ENCODE measurements around the gene IL11. TPM values are rescaled to one million over a fixed set of nuclear protein-coding genes. Genes with fewer than 3 reads are reported as not detected.

IL11 gene
- total RNA-seq, 1 donor, result 0.36 TPM

DNA sequence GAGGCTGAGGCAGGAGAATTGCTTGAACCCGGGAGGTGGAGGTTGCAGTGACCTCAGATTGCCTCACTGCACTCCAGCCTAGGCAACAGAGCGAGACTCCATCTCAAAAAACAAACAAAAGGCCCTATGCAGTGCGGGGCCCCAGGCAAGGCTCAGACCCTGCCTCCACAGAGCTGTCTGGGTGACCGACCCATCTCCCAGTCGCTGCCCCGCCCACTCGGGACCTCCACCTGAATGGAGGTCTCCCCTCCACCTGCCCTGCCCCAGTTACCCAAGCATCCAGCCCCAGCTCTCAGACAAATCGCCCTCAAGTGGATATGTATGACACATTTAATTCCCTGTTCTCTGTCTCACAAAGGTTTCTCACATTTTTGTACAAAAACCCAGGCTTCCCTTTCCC lies 5.0 kb downstream of the IL11 start:
- Histone ChIP-seq H4K20me1 (ENCODE audit: insufficient read depth, low read length) (no peaks in the 10 kb centered on the region), H3K27ac (ENCODE audit: low read depth, low read length) (no peak overlapping the region), H3K4me1 (ENCODE audit: insufficient read depth, low read length) (peaks cover 4% of the 10 kb centered on the region), H3K4me3 (ENCODE audit: insufficient read depth, low read length) (no peak overlapping the region), H3K9me3 (ENCODE audit: low read depth, low read length) (no peaks in the 10 kb centered on the region), H3K36me3 (ENCODE audit: insufficient read depth, low read length) (peaks cover 6% of the 10 kb centered on the region), H3K79me2 (ENCODE audit: insufficient read depth, low read length) (no peaks in the 10 kb centered on the region), H3K27me3 (ENCODE audit: insufficient read depth, low read length) (no peaks in the 10 kb centered on the region), H2AFZ (ENCODE audit: low read length) (no peak overlapping the region), H3K4me2 (ENCODE audit: insufficient read depth, low read length) (no peak overlapping the region)
- DNase-seq (ENCODE audit: insufficient read length, low spot score, missing footprints), result no peak
- TF ChIP-seq, protein P1, sequence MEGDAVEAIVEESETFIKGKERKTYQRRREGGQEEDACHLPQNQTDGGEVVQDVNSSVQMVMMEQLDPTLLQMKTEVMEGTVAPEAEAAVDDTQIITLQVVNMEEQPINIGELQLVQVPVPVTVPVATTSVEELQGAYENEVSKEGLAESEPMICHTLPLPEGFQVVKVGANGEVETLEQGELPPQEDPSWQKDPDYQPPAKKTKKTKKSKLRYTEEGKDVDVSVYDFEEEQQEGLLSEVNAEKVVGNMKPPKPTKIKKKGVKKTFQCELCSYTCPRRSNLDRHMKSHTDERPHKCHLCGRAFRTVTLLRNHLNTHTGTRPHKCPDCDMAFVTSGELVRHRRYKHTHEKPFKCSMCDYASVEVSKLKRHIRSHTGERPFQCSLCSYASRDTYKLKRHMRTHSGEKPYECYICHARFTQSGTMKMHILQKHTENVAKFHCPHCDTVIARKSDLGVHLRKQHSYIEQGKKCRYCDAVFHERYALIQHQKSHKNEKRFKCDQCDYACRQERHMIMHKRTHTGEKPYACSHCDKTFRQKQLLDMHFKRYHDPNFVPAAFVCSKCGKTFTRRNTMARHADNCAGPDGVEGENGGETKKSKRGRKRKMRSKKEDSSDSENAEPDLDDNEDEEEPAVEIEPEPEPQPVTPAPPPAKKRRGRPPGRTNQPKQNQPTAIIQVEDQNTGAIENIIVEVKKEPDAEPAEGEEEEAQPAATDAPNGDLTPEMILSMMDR (IDR thresholded peaks at IDR 0.05; ENCODE audit: extremely low read depth, low read depth, low read length), result no peak

DNA sequence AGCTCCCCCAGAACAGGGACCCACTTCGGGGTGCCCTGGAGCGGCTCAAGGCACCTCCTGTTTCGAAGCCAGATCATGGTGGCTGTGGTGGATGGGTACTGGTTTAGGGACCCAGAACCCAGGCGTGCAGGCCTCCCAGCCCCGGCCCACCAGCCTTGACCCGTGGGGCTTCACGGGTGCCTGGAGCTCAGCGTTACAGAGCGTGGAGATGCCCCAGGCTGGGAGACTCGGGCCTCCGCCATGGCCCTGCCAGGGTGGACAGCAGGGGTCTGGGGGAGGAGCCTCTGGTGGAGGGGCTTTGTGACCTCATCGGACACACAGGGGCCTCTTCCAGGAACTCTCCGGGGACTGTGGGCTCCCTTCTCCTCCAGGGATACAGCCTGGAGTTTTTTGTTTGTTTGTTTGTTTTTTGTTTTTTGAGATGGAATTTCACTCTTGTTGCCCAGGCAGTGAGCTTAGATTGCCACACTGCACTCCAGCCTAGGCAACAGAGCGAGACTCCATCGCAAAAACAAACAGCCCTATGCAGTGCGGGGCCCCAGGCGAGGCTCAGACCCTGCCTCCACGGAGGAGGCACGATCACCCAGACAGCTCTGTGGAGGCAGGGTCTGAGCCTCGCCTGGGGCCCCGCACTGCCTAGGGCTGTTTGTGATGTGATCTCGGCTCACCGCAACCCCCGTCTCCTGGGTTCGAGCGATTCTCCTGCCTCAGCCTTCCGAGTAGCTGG lies 7.1 kb downstream of the IL11 start, which contains the start of gene GARIN5B:
GARIN5B (minus strand) TSS at position 271 of the 727 bp plus-strand sequence; CDS start at position 77, 194 bp downstream.
- Histone ChIP-seq H3K4me2 (ENCODE audit: insufficient read depth, low read length) (no peak within 1 kb of the TSS), H3K4me3 (ENCODE audit: insufficient read depth, low read length) (no peak within 1 kb of the TSS), H3K9me3 (ENCODE audit: low read depth, low read length) (no peaks in the 10 kb centered on the region), H3K79me2 (ENCODE audit: insufficient read depth, low read length) (no peaks in the 10 kb centered on the region), H3K27me3 (ENCODE audit: insufficient read depth, low read length) (no peaks in the 10 kb centered on the region), H3K4me1 (ENCODE audit: insufficient read depth, low read length) (no peaks in the 10 kb centered on the region), H3K27ac (ENCODE audit: low read depth, low read length) (no peak within 1 kb of the TSS), H3K36me3 (ENCODE audit: insufficient read depth, low read length) (peaks cover 6% of the 10 kb centered on the region), H2AFZ (ENCODE audit: low read length) (no peak within 1 kb of the TSS), H4K20me1 (ENCODE audit: insufficient read depth, low read length) (no peaks in the 10 kb centered on the region)
- DNase-seq (ENCODE audit: insufficient read length, low spot score, missing footprints), result no peak
- TF ChIP-seq, protein P1 (IDR thresholded peaks at IDR 0.05; ENCODE audit: extremely low read depth, low read depth, low read length), result no peak

DNA sequence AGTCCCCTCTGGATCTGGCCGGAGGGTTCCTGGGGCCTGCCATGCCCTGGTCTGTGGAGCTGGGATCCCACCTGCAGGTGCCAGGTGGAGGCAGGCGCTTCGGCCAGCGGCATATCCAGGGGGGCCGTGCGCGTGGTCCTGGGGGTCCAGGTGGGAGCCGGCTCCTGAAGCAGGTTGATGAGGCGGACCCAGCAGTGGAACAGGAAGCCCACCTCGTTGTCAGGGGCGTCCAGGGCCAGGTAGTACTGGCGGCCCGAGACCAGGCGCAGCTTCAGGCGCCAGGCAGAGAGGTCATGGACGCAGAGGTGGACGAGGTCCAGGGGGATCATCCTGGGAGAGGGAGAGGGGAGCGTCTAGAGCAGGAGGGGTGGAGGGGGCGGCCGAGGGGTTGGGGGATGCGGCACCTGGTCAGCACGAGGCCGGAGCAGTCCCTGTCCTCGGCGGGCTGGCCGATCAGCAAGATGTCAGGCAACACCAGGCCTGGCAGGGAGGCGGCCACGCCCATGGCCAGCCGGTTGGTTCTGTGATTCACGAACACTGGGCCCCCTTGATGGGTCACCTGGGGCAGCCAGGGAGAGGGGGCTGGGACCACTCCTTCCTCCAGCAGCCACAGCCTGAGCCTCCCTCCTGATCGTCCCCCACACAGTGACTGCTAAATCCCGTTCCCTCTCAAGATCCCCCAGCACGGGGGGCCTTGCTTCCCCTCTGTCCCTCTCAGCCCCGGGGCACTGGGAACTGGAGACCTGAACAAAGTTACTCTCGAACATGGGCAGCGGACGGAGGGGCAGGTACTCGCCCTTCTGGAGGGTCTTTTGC lies 7.9 kb downstream of the IL11 start:
- DNase-seq (ENCODE audit: insufficient read length, low spot score, missing footprints), result no peak
- H3K36me3 ChIP-seq (ENCODE audit: insufficient read depth, low read length), result peaks cover 6% of the 10 kb centered on the region
- H3K27ac ChIP-seq (ENCODE audit: low read depth, low read length), result no peak overlapping the region
- H3K4me3 ChIP-seq (ENCODE audit: insufficient read depth, low read length), result no peak overlapping the region
- no peak overlapping the region for H2AFZ ChIP-seq (ENCODE audit: low read length)
- no peaks in the 10 kb centered on the region for H3K9me3 ChIP-seq (ENCODE audit: low read depth, low read length)
- H3K4me1 ChIP-seq (ENCODE audit: insufficient read depth, low read length), result no peaks in the 10 kb centered on the region
- H3K4me2 ChIP-seq (ENCODE audit: insufficient read depth, low read length), result no peak overlapping the region
- peaks cover under 1% of the 10 kb centered on the region for H3K27me3 ChIP-seq (ENCODE audit: insufficient read depth, low read length)
- TF ChIP-seq, protein P1 (IDR thresholded peaks at IDR 0.05; ENCODE audit: extremely low read depth, low read depth, low read length), result no peak
- no peaks in the 10 kb centered on the region for H4K20me1 ChIP-seq (ENCODE audit: insufficient read depth, low read length)
- no peaks in the 10 kb centered on the region for H3K79me2 ChIP-seq (ENCODE audit: insufficient read depth, low read length)

DNA sequence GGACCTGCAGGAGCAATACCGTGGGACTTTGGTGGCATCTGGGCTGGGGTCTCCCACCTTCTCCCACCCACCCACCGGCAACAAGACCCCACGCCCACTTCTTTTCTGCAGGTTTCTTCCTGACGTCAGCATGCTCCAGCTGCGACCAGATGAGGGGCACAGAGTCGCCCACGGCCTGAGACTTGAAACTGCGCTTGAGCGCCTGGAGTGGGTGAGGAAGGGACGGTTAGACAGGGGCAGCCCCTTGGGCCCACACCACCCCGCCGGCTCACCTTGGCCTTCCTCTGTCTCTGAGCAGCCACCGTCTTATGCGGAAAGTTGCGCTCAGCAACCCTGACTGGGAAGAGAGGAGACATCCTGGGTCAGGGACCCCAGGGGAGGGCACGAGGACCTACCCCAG lies 9.4 kb downstream of the IL11 start:
- DNase-seq (ENCODE audit: insufficient read length, low spot score, missing footprints), result no peak
- peaks cover 13% of the 10 kb centered on the region for H3K27me3 ChIP-seq (ENCODE audit: insufficient read depth, low read length)
- H3K79me2 ChIP-seq (ENCODE audit: insufficient read depth, low read length), result no peaks in the 10 kb centered on the region
- H3K9me3 ChIP-seq (ENCODE audit: low read depth, low read length), result no peaks in the 10 kb centered on the region
- H2AFZ ChIP-seq (ENCODE audit: low read length), result no peak overlapping the region
- no peak overlapping the region for H3K4me3 ChIP-seq (ENCODE audit: insufficient read depth, low read length)
- no peaks in the 10 kb centered on the region for H3K4me1 ChIP-seq (ENCODE audit: insufficient read depth, low read length)
- no peaks in the 10 kb centered on the region for H4K20me1 ChIP-seq (ENCODE audit: insufficient read depth, low read length)
- TF ChIP-seq, protein P1 (IDR thresholded peaks at IDR 0.05; ENCODE audit: extremely low read depth, low read depth, low read length), result no peak
- no peak overlapping the region for H3K4me2 ChIP-seq (ENCODE audit: insufficient read depth, low read length)
- no peaks in the 10 kb centered on the region for H3K36me3 ChIP-seq (ENCODE audit: insufficient read depth, low read length)
- no peak overlapping the region for H3K27ac ChIP-seq (ENCODE audit: low read depth, low read length)
